ENCODE measurements around the gene TSPAN5.

TSPAN5 gene

GRCh38 chr4:98643755-98644154, 14.7 kb downstream of the TSPAN5 start:
- DNase-seq (ENCODE audit: low read depth), result no peak

GRCh38 chr4:98642991-98643426, 15.4 kb downstream of the TSPAN5 start:
- DNase-seq (ENCODE audit: low read depth), result no peak

- DNase-seq (ENCODE audit: low read depth), result no peak
These were observed 16.3 kb downstream of the TSPAN5 start for GRCh38 chr4:98641906-98642668.

- no peak for DNase-seq (ENCODE audit: low read depth)
These were observed 17.0 kb downstream of the TSPAN5 start for GRCh38 chr4:98641376-98641775.

- no peak for DNase-seq (ENCODE audit: low read depth)
These were observed 18.9 kb downstream of the TSPAN5 start for GRCh38 chr4:98639523-98639922.

- DNase-seq (ENCODE audit: low read depth), result no peak
These were observed 19.3 kb downstream of the TSPAN5 start for GRCh38 chr4:98639108-98639507.

GRCh38 chr4:98638661-98639060, 19.8 kb downstream of the TSPAN5 start:
- DNase-seq (ENCODE audit: low read depth), result no peak

- DNase-seq (ENCODE audit: low read depth), result no peak
These were observed 24.4 kb downstream of the TSPAN5 start for GRCh38 chr4:98634061-98634460.

GRCh38 chr4:98633159-98633558, 25.3 kb downstream of the TSPAN5 start:
- no peak for DNase-seq (ENCODE audit: low read depth)

- DNase-seq (ENCODE audit: low read depth), result no peak
These were observed 26.2 kb downstream of the TSPAN5 start for GRCh38 chr4:98632258-98632657.

- DNase-seq (ENCODE audit: low read depth), result no peak
These were observed 26.9 kb downstream of the TSPAN5 start for GRCh38 chr4:98631506-98631905.

GRCh38 chr4:98630737-98631454, 27.5 kb downstream of the TSPAN5 start:
- DNase-seq (ENCODE audit: low read depth), result no peak

GRCh38 chr4:98627531-98628257, 30.7 kb downstream of the TSPAN5 start:
- DNase-seq (ENCODE audit: low read depth), result no peak

GRCh38 chr4:98626350-98626749, 32.1 kb downstream of the TSPAN5 start:
- no peak for DNase-seq (ENCODE audit: low read depth)

- no peak for DNase-seq (ENCODE audit: low read depth)
These were observed 32.5 kb downstream of the TSPAN5 start for GRCh38 chr4:98625920-98626319.

- no peak for DNase-seq (ENCODE audit: low read depth)
These were observed 33.0 kb downstream of the TSPAN5 start for GRCh38 chr4:98625399-98625798.

- no peak for DNase-seq (ENCODE audit: low read depth)
These were observed 33.8 kb downstream of the TSPAN5 start for GRCh38 chr4:98624642-98625041.

GRCh38 chr4:98624144-98624543, 34.3 kb downstream of the TSPAN5 start:
- DNase-seq (ENCODE audit: low read depth), result no peak

GRCh38 chr4:98623126-98623802, 35.1 kb downstream of the TSPAN5 start:
- DNase-seq (ENCODE audit: low read depth), result no peak

- no peak for DNase-seq (ENCODE audit: low read depth)
These were observed 38.2 kb downstream of the TSPAN5 start for GRCh38 chr4:98620087-98620784.

GRCh38 chr4:98619180-98619579, 39.2 kb downstream of the TSPAN5 start:
- no peak for DNase-seq (ENCODE audit: low read depth)

GRCh38 chr4:98618680-98619079, 39.7 kb downstream of the TSPAN5 start:
- no peak for DNase-seq (ENCODE audit: low read depth)

Measured in stimulated activated CD4-positive, alpha-beta T cell treated with anti-CD3 and anti-CD28 coated beads, Interleukin-2, amount 100 ng/mL, for 4 hours (primary cell).